ENCODE measurements around the gene DARS1.

Gene DARS1

DNA sequence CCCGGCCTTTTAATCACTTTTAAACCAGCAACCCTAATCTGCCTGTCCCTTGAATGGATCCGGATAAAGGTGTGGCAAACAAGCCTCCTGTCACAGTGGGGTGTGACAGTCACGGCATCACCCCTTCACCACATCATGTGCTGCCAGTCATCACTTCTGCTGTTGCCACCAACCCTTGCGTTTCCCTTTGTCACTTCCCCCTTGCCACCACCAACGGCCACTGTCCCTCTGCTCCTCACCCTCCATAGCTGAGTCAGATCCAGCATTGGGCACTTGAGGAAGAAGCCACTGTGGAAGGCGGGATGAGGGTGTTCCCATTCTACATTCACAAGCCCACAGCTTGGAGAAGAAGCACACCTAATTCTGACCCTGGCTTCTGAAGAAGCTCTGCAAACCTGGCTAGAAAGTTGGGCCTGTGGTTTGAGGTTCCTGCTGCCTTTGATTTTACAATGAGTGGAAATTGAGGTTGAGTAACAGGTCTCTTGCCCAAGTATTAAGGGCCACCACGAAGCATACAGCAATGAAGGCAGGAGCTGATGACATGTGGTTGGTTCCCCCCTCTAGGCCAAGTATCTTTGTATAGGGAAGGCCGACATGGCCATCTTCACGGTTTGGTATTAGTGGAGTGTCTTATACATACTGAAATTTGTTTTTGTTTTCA is 22.9 kb upstream of the DARS1 start:
- Histone ChIP-seq H3K4me2 (ENCODE audit: insufficient read depth, low read length) (no peak overlapping the region), H4K20me1 (ENCODE audit: insufficient read depth, low read length) (no peaks in the 10 kb centered on the region), H3K79me2 (ENCODE audit: insufficient read depth, low read length) (no peaks in the 10 kb centered on the region), H3K27ac (ENCODE audit: low read length) (peak overlapping the region; percentile 24; the same call in 1 of the 2 replicates), H3K4me1 (ENCODE audit: insufficient read depth, low read length) (peaks cover 7% of the 10 kb centered on the region), H3K4me3 (ENCODE audit: low read depth in 1 of 2, low read length in 2 of 2) (no peak overlapping the region), H3K9ac (ENCODE audit: low read depth, low read length) (no peak overlapping the region), H3K36me3 (ENCODE audit: insufficient read depth, low read length) (no peaks in the 10 kb centered on the region), H3K27me3 (ENCODE audit: insufficient read depth, low read length, poor library complexity) (no peaks in the 10 kb centered on the region), H3K9me3 (ENCODE audit: insufficient read depth, low read length, severe bottlenecking) (no peaks in the 10 kb centered on the region), H2AFZ (ENCODE audit: low read depth, low read length) (no peak overlapping the region)
- TF ChIP-seq EZH2 (IDR thresholded peaks at IDR 0.05; ENCODE audit: borderline replicate concordance, low read depth, low read length, severe bottlenecking), result no peak
- TF ChIP-seq, protein P1, sequence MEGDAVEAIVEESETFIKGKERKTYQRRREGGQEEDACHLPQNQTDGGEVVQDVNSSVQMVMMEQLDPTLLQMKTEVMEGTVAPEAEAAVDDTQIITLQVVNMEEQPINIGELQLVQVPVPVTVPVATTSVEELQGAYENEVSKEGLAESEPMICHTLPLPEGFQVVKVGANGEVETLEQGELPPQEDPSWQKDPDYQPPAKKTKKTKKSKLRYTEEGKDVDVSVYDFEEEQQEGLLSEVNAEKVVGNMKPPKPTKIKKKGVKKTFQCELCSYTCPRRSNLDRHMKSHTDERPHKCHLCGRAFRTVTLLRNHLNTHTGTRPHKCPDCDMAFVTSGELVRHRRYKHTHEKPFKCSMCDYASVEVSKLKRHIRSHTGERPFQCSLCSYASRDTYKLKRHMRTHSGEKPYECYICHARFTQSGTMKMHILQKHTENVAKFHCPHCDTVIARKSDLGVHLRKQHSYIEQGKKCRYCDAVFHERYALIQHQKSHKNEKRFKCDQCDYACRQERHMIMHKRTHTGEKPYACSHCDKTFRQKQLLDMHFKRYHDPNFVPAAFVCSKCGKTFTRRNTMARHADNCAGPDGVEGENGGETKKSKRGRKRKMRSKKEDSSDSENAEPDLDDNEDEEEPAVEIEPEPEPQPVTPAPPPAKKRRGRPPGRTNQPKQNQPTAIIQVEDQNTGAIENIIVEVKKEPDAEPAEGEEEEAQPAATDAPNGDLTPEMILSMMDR (IDR thresholded peaks at IDR 0.05; ENCODE audit: borderline replicate concordance, extremely low read depth, low read length, poor library complexity, severe bottlenecking), result no peak
- ATAC-seq (ENCODE audit: insufficient read depth, low read depth), result peak; percentile 73
- DNase-seq, result peak; percentile 37

DNA sequence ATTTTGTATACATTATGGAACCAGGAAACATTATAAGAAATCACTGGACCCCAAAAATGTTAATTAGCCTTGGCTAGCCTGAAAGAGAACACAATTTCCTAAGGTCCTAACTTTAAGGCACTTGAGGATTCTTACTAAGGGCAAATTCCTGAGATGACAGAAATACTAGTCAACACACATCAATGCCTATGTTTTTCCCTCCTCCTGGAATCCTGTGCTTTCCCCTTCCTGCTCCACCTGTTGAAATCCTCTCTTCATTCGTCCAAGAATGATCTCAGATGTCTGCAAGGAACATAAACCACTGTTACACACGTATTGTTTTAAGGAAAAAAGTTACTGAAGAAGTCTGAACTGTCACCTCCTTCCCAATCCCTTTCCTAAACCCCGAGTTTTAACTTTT is 21.2 kb upstream of the DARS1 start:
- no peaks in the 10 kb centered on the region for H3K36me3 ChIP-seq (ENCODE audit: insufficient read depth, low read length)
- H3K27me3 ChIP-seq (ENCODE audit: insufficient read depth, low read length, poor library complexity), result no peaks in the 10 kb centered on the region
- no peak overlapping the region for H3K4me2 ChIP-seq (ENCODE audit: insufficient read depth, low read length)
- TF ChIP-seq, protein P1 (IDR thresholded peaks at IDR 0.05; ENCODE audit: borderline replicate concordance, extremely low read depth, low read length, poor library complexity, severe bottlenecking), result no peak
- no peak for TF ChIP-seq EZH2 (IDR thresholded peaks at IDR 0.05; ENCODE audit: borderline replicate concordance, low read depth, low read length, severe bottlenecking)
- H3K9ac ChIP-seq (ENCODE audit: low read depth, low read length), result no peak overlapping the region
- no peak for ATAC-seq (ENCODE audit: insufficient read depth, low read depth)
- no peak overlapping the region for H3K4me3 ChIP-seq (ENCODE audit: low read depth in 1 of 2, low read length in 2 of 2)
- no peak for DNase-seq
- H3K9me3 ChIP-seq (ENCODE audit: insufficient read depth, low read length, severe bottlenecking), result no peaks in the 10 kb centered on the region
- H4K20me1 ChIP-seq (ENCODE audit: insufficient read depth, low read length), result no peaks in the 10 kb centered on the region
- no peak overlapping the region for H2AFZ ChIP-seq (ENCODE audit: low read depth, low read length)
- H3K79me2 ChIP-seq (ENCODE audit: insufficient read depth, low read length), result no peaks in the 10 kb centered on the region
- H3K4me1 ChIP-seq (ENCODE audit: insufficient read depth, low read length), result peaks cover 7% of the 10 kb centered on the region
- H3K27ac ChIP-seq (ENCODE audit: low read length), result no peak overlapping the region

DNA sequence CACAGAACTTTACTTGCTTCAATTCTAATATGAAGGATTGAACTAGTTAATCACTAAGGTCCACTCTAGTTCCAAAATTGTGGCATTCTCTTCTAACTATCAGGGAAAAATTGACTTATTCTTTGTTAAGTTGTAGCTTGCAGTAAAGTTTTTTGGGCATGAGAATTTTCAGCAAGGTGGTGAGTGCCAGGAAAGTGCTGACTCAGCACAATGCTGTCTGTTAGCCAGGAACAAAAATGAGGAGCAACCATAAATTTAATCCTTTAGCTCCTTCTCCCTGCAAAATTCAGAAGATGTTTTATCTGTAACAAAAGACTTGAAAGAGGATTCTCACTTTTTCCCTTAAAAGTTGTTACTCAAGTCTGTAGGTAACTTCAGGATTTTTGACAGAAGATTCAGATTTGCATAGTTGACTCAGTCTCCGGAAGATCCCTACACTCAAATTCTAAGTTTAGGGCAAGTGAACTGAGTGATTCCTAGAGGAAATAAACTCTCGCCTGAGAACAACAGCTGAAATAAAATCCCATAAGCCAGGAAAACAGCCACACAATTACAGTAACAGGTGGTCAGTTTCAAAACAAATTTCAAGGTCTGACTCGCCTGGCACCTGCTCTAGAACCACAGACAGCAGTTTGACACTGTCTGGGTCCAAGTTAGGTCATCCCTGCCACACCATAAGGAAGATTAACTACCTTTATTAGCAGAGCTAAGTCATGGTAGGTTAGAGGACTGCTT is 20.2 kb upstream of the DARS1 start:
- Histone ChIP-seq H3K4me2 (ENCODE audit: insufficient read depth, low read length) (no peak overlapping the region), H3K27ac (ENCODE audit: low read length) (no peak overlapping the region)

More for the DNA sequence above, 20.2 kb upstream of the DARS1 start:
- H3K9me3 ChIP-seq (ENCODE audit: insufficient read depth, low read length, severe bottlenecking), result no peaks in the 10 kb centered on the region
- TF ChIP-seq, protein P1 (IDR thresholded peaks at IDR 0.05; ENCODE audit: borderline replicate concordance, extremely low read depth, low read length, poor library complexity, severe bottlenecking), result no peak
- no peak for TF ChIP-seq EZH2 (IDR thresholded peaks at IDR 0.05; ENCODE audit: borderline replicate concordance, low read depth, low read length, severe bottlenecking)
- H2AFZ ChIP-seq (ENCODE audit: low read depth, low read length), result no peak overlapping the region
- no peak for ATAC-seq (ENCODE audit: insufficient read depth, low read depth)
- peaks cover 7% of the 10 kb centered on the region for H3K4me1 ChIP-seq (ENCODE audit: insufficient read depth, low read length)
- H3K4me3 ChIP-seq (ENCODE audit: low read depth in 1 of 2, low read length in 2 of 2), result no peak overlapping the region
- H3K27me3 ChIP-seq (ENCODE audit: insufficient read depth, low read length, poor library complexity), result no peaks in the 10 kb centered on the region
- no peaks in the 10 kb centered on the region for H3K36me3 ChIP-seq (ENCODE audit: insufficient read depth, low read length)
- no peak overlapping the region for H3K9ac ChIP-seq (ENCODE audit: low read depth, low read length)
- no peaks in the 10 kb centered on the region for H3K79me2 ChIP-seq (ENCODE audit: insufficient read depth, low read length)
- no peaks in the 10 kb centered on the region for H4K20me1 ChIP-seq (ENCODE audit: insufficient read depth, low read length)
- no peak for DNase-seq

All from DND-41 (cell line).